Vagina (tissue), 2 donors: Measurements from ENCODE around the gene GALNT17. TPM values are rescaled to one million over a fixed set of nuclear protein-coding genes. Genes with fewer than 3 reads are reported as not detected.

Source experiments
- DNase-seq, 2 donors: peaks; one replicate each; pipeline ENCODE4 v3.0.0-alpha.2; 2017; ENCODE audit errors: extremely low spot score in 2 of 2
- H3K27ac ChIP-seq: fragments of 200-600 bp; sonication (generic); one replicate; pipeline ENCODE4 v1.5.1; 2019
- H3K27me3 ChIP-seq: fragments of 200-600 bp; sonication (generic); one replicate; pipeline ENCODE4 v1.5.1; 2019
- H3K36me3 ChIP-seq, 2 donors: fragments of 200-600 bp; sonication (generic); one replicate each; pipeline ENCODE4 v1.5.1; 2017 to 2019
- H3K4me1 ChIP-seq: fragments of 200-600 bp; sonication (generic); one replicate; pipeline ENCODE4 v1.5.1; 2019
- H3K4me3 ChIP-seq, 2 donors: fragments of 200-600 bp; sonication (generic); 1 replicate in 1 of 2; 2 replicates in 1 of 2; pipeline ENCODE4 v1.5.1; 2016 to 2019
- H3K9me3 ChIP-seq: fragments of 200-600 bp; sonication (generic); one replicate; pipeline ENCODE4 v1.5.1; 2019
- CTCF ChIP-seq, 3 experiments: fragments of 450-650 bp in 2 of 3; fragments of 200-600 bp in 1 of 3; sonication (generic) in 1 of 3; IDR thresholded peaks; one replicate each; pipeline ENCODE4 v1.5.1; 2017 to 2019; ENCODE audit warnings: antibody characterized with exemption in 3 of 3, mild to moderate bottlenecking in 2 of 3, moderate library complexity in 2 of 3
- POLR2A ChIP-seq, 2 donors: fragments of 450-650 bp; IDR thresholded peaks; one replicate each; pipeline ENCODE4 v1.6.1; 2017; ENCODE audit warnings: antibody characterized with exemption in 2 of 2, mild to moderate bottlenecking in 2 of 2, moderate library complexity in 2 of 2
- POLR2AphosphoS5 ChIP-seq, 2 donors: sonication (generic); formaldehyde crosslinking; IDR thresholded peaks; one replicate each; pipeline ENCODE4 v1.9.0; 2017; ENCODE audit warnings: antibody characterized with exemption in 2 of 2, mild to moderate bottlenecking in 2 of 2, low read depth in 1 of 2; ENCODE audit not compliant: insufficient read depth in 1 of 2
- intact Hi-C: fragments of 100-400 bp; cut with DNase I; formaldehyde crosslinking; loops from one replicate; pipeline ENCODE4 v1.15.1; 2023
- total RNA-seq: library from RNA; depleted of rRNA; stranded (reverse); fragments of >200 nt; gene quantifications from one replicate; pipeline ENCODE4 v1.2.3, GENCODE V29; 2016

Gene GALNT17
- total RNA-seq, 1 donor from 2014 or later = 3.9 TPM

GRCh38 chr7:71414490-71414889, 282.5 kb downstream of the GALNT17 start:
- no peak overlapping the region for H3K4me3 ChIP-seq
- H3K4me1 ChIP-seq = no peaks in the 10 kb centered on the region
- H3K9me3 ChIP-seq = no peaks in the 10 kb centered on the region
- H3K36me3 ChIP-seq = no peaks in the 10 kb centered on the region
- H3K27ac ChIP-seq = no peak overlapping the region
- no peak for DNase-seq
- TF ChIP-seq CTCF (IDR thresholded peaks at IDR 0.05) (no peak), POLR2A (IDR thresholded peaks at IDR 0.05) (no peak), POLR2AphosphoS5 (IDR thresholded peaks at IDR 0.05; ENCODE audit: insufficient read depth in 1 of 2, low read depth in 1 of 2) (no peak)
- intact Hi-C loops = no loop called here
- H3K27me3 ChIP-seq = no peaks in the 10 kb centered on the region

DNA sequence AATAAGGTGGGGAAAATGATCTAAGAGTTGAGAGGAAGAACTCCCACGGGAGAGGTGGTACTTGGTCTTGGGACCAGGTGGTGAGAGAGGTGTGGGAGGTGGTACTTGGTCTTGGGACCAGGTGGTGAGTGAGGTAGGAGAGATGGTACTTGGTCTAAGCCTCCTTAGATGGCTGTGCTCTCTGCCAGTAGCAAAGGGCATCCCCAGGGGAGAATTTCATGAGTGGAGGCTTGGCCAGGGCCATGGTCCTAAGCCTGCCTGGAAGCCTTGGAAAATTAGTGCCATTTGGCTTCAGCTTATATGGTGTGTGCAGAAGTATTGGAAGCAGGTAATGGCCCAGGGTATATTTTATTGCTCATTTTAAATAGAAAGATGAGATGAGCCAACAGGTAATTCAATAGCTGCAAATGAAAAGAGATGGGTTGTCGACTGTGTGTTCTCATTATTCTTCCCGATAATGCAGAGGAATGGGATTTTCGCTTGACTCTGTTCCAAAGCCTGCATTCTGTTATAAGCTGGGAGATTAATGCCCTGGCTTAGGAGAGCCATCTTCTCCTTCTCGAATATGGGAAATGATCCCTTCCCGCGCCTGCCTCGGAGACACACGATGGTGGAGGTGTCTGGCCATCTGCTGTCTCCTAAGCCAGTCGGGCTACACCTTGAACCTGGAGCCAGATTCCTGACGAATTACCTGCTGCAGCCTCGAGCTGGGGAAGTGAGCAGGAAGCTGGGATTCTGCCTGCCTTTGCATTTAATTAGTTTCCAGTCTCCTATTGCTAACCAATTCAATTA, 287.8 kb downstream of the GALNT17 start:
- Histone ChIP-seq H3K36me3 (no peaks in the 10 kb centered on the region), H3K4me3 (no peak overlapping the region), H3K9me3 (no peaks in the 10 kb centered on the region), H3K4me1 (peaks cover 3% of the 10 kb centered on the region), H3K27me3 (no peaks in the 10 kb centered on the region), H3K27ac (no peak overlapping the region)
- no peak for DNase-seq
- TF ChIP-seq CTCF (IDR thresholded peaks at IDR 0.05) (no peak), POLR2AphosphoS5 (IDR thresholded peaks at IDR 0.05; ENCODE audit: insufficient read depth in 1 of 2, low read depth in 1 of 2) (no peak), POLR2A (IDR thresholded peaks at IDR 0.05) (no peak)
- intact Hi-C loops = no loop called here

- DNase-seq = no peak
- Histone ChIP-seq H3K27ac (no peak overlapping the region), H3K27me3 (no peaks in the 10 kb centered on the region), H3K9me3 (no peaks in the 10 kb centered on the region), H3K4me3 (no peak overlapping the region), H3K36me3 (no peaks in the 10 kb centered on the region), H3K4me1 (peaks cover 7% of the 10 kb centered on the region)
- intact Hi-C loops = no loop called here
- no peak for TF ChIP-seq CTCF (IDR thresholded peaks at IDR 0.05)
- no peak for TF ChIP-seq POLR2AphosphoS5 (IDR thresholded peaks at IDR 0.05; ENCODE audit: insufficient read depth in 1 of 2, low read depth in 1 of 2)
- TF ChIP-seq POLR2A (IDR thresholded peaks at IDR 0.05) = no peak
These were observed 290.2 kb downstream of the GALNT17 start for GRCh38 chr7:71422104-71422503.

GRCh38 chr7:71424166-71425035, 292.5 kb downstream of the GALNT17 start:
- Histone ChIP-seq H3K27ac (no peak overlapping the region), H3K27me3 (no peaks in the 10 kb centered on the region), H3K9me3 (no peaks in the 10 kb centered on the region), H3K4me1 (peaks cover 7% of the 10 kb centered on the region), H3K36me3 (no peaks in the 10 kb centered on the region), H3K4me3 (no peak overlapping the region)
- intact Hi-C loops = no loop called here
- DNase-seq = no peak
- TF ChIP-seq CTCF (IDR thresholded peaks at IDR 0.05) (no peak), POLR2A (IDR thresholded peaks at IDR 0.05) (no peak), POLR2AphosphoS5 (IDR thresholded peaks at IDR 0.05; ENCODE audit: insufficient read depth in 1 of 2, low read depth in 1 of 2) (no peak)
